ENCODE results near the gene SEMA5A.

Gene SEMA5A

DNA sequence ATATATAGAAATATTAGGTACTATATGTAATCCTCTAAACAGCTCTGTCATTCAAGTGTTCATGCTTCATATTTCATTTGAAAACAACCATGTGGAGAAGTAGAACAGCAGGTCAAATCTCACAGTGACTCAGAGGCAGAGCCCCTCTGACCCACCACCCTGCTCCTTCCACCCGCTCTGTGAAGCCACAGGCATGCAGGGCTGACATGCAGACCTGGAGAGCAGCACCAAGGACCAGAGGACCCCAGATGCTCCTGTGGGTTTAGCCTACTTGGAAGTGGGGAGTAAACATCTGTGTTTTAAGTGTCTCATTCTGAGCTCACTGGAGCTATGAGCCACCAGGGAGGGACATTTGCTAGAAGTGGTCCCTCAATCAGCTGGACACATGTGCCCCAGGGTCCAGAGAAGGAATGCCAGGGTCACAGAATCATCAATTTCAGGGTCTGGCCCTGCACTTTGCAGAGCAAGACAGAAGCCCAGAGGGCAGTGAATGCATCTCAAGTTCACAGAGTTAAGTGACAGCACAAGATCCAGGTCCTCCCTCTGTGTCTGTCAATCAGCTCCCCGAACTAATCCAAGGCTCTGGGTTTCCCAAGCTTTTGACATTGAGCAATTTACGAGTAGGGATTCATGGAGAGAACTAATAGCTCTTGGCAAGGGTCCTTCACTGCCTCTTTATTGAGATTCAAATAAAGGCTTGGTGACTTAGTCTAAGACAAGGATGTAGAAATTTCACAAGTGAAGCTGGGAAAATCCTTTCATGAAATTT is 441.1 kb downstream of the SEMA5A start:
- WGBS, 2 donors (ENCODE audit: extremely low coverage in 2 of 2, insufficient read length in 2 of 2, insufficient replicate concordance in 1 of 2): no CpG with 5 or more reads among the region's 3 CpGs
- Histone ChIP-seq H3K4me1 (ENCODE audit: control insufficient read depth in 2 of 2, insufficient read depth in 1 of 2, low read depth in 1 of 2, low read length in 2 of 2) (peaks cover 12 to 21% of the 10 kb centered on the region in 2 donors), H2AK5ac (ENCODE audit: low read depth, low read length) (peak overlapping the region; percentile 60), H3K4ac (ENCODE audit: low read length) (no peak overlapping the region), H2BK12ac (ENCODE audit: low read length) (no peak overlapping the region), H2BK5ac (ENCODE audit: low read length) (peak overlapping the region; percentile 77), H3K18ac (ENCODE audit: low read length) (peak overlapping the region; percentile 66), H4K8ac (ENCODE audit: low read depth, low read length) (no peak overlapping the region), H3K4me2 (ENCODE audit: insufficient read depth, low read length, poor library complexity, severe bottlenecking) (no peak overlapping the region), H3K9ac (ENCODE audit: low read depth, low read length, poor library complexity) (no peak overlapping the region), H3K4me3 (ENCODE audit: low read length in 2 of 2) (no peak overlapping the region), H3K14ac (ENCODE audit: low read length) (no peak overlapping the region), H3K27me3 (ENCODE audit: control insufficient read depth in 3 of 3, insufficient read depth in 3 of 3, low read depth in 1 of 3, low read length in 3 of 3) (peaks cover 0 to 2% (median 0%) of the 10 kb centered on the region in 3 experiments), H2BK15ac (ENCODE audit: low read length) (no peak overlapping the region), H3K79me1 (ENCODE audit: low read depth, low read length) (no peaks in the 10 kb centered on the region), H3K23ac (ENCODE audit: low read depth, low read length, poor library complexity) (no peak overlapping the region), H3K27ac (replicated peaks; ENCODE audit: low read length) (no peak overlapping the region), H2AFZ (ENCODE audit: low read length) (no peak overlapping the region), H4K91ac (ENCODE audit: low read depth, low read length, poor library complexity) (no peak overlapping the region), H2BK120ac (ENCODE audit: low read depth, low read length) (no peak overlapping the region), H3K9me3 (replicated peaks in 1 of 2; ENCODE audit: control insufficient read depth in 2 of 2, insufficient read depth in 1 of 2, low read depth in 1 of 2, low read length in 2 of 2) (peaks cover 0 to 2% of the 10 kb centered on the region in 2 donors), H3K36me3 (replicated peaks in 1 of 2; ENCODE audit: control insufficient read depth in 2 of 2, insufficient read depth in 2 of 2, low read length in 2 of 2) (peaks cover 0 to 8% of the 10 kb centered on the region in 2 donors)
- DNase-seq (ENCODE audit: low spot score): no peak

DNA sequence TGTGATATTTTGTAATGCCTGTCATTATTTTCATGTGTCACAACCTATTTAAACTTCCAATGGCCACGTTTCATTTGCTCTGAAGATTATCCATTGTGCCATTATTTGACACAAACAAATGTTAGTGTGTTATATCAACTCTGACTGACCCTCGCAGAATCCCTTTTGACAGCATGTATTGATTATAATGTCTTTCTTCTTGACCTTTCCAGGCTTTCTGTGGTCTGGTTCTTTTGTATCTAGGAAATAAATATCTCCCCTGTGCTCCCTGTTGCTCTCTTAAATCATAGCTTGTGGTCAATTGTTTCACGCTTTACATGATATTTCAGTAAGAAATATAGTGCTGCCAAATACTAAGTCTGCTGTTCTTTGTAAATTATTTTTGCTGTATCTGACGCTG is 442.6 kb downstream of the SEMA5A start:
- H3K4ac ChIP-seq (ENCODE audit: low read length): no peak overlapping the region
- no peak overlapping the region for H3K23ac ChIP-seq (ENCODE audit: low read depth, low read length, poor library complexity)
- no peak overlapping the region for H2AK5ac ChIP-seq (ENCODE audit: low read depth, low read length)

DNA sequence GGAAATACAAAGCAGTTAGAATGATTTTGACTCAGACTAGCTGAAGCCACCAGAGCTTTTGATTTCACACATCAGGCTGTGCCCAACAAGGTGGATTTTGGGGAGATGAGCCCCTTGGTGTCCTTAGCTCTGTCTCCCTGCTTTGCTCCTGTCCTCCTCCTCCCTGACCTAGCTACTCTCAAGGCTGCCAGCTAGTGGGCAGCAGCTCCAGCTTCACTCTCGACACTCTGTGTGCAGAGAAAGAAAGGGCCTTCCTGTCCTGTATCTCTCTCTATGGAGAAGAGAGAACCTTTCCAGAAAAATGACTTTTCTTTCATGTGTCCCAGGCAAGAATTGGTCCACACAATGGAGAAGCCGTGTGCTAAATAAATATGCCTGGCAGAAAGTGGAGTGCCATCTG is 446.2 kb downstream of the SEMA5A start:
- Histone ChIP-seq H3K4me1 (ENCODE audit: control insufficient read depth in 2 of 2, insufficient read depth in 1 of 2, low read depth in 1 of 2, low read length in 2 of 2) (peaks cover 1 to 9% of the 10 kb centered on the region in 2 donors), H3K9me3 (replicated peaks in 1 of 2; ENCODE audit: control insufficient read depth in 2 of 2, insufficient read depth in 1 of 2, low read depth in 1 of 2, low read length in 2 of 2) (no peaks in the 10 kb centered on the region), H3K36me3 (replicated peaks in 1 of 2; ENCODE audit: control insufficient read depth in 2 of 2, insufficient read depth in 2 of 2, low read length in 2 of 2) (no peaks in the 10 kb centered on the region), H3K27ac (replicated peaks; ENCODE audit: low read length) (no peak overlapping the region), H3K18ac (ENCODE audit: low read length) (no peak overlapping the region), H3K27me3 (ENCODE audit: control insufficient read depth in 3 of 3, insufficient read depth in 3 of 3, low read depth in 1 of 3, low read length in 3 of 3) (peaks cover 0 to 1% (median 0%) of the 10 kb centered on the region in 3 experiments), H3K9ac (ENCODE audit: low read depth, low read length, poor library complexity) (no peak overlapping the region), H2AFZ (ENCODE audit: low read length) (no peak overlapping the region), H3K14ac (ENCODE audit: low read length) (no peak overlapping the region), H2BK15ac (ENCODE audit: low read length) (no peak overlapping the region), H3K23ac (ENCODE audit: low read depth, low read length, poor library complexity) (no peak overlapping the region), H3K79me1 (ENCODE audit: low read depth, low read length) (no peaks in the 10 kb centered on the region), H4K8ac (ENCODE audit: low read depth, low read length) (no peak overlapping the region), H3K4me2 (ENCODE audit: insufficient read depth, low read length, poor library complexity, severe bottlenecking) (no peak overlapping the region), H3K4ac (ENCODE audit: low read length) (no peak overlapping the region), H2BK120ac (ENCODE audit: low read depth, low read length) (no peak overlapping the region), H4K91ac (ENCODE audit: low read depth, low read length, poor library complexity) (no peak overlapping the region), H2BK5ac (ENCODE audit: low read length) (no peak overlapping the region), H2AK5ac (ENCODE audit: low read depth, low read length) (no peak overlapping the region), H3K4me3 (ENCODE audit: low read length in 2 of 2) (no peak overlapping the region), H2BK12ac (ENCODE audit: low read length) (no peak overlapping the region)
- WGBS, 2 donors (ENCODE audit: extremely low coverage in 2 of 2, insufficient read length in 2 of 2, insufficient replicate concordance in 1 of 2): no CpG with 5 or more reads among the region's 2 CpGs
- DNase-seq (ENCODE audit: low spot score): no peak

More for the DNA sequence above, 442.6 kb downstream of the SEMA5A start:
- Histone ChIP-seq H3K18ac (ENCODE audit: low read length) (no peak overlapping the region), H4K91ac (ENCODE audit: low read depth, low read length, poor library complexity) (no peak overlapping the region), H3K9ac (ENCODE audit: low read depth, low read length, poor library complexity) (no peak overlapping the region), H3K4me2 (ENCODE audit: insufficient read depth, low read length, poor library complexity, severe bottlenecking) (no peak overlapping the region), H3K79me1 (ENCODE audit: low read depth, low read length) (no peaks in the 10 kb centered on the region), H3K36me3 (replicated peaks in 1 of 2; ENCODE audit: control insufficient read depth in 2 of 2, insufficient read depth in 2 of 2, low read length in 2 of 2) (peaks cover 0 to 8% of the 10 kb centered on the region in 2 donors), H3K14ac (ENCODE audit: low read length) (no peak overlapping the region), H4K8ac (ENCODE audit: low read depth, low read length) (no peak overlapping the region), H3K4me1 (ENCODE audit: control insufficient read depth in 2 of 2, insufficient read depth in 1 of 2, low read depth in 1 of 2, low read length in 2 of 2) (peaks cover 12 to 20% of the 10 kb centered on the region in 2 donors), H2BK5ac (ENCODE audit: low read length) (no peak overlapping the region), H3K27me3 (ENCODE audit: control insufficient read depth in 3 of 3, insufficient read depth in 3 of 3, low read depth in 1 of 3, low read length in 3 of 3) (peaks cover 0 to 2% (median 0%) of the 10 kb centered on the region in 3 experiments), H3K4me3 (ENCODE audit: low read length in 2 of 2) (no peak overlapping the region), H2BK120ac (ENCODE audit: low read depth, low read length) (no peak overlapping the region), H2AFZ (ENCODE audit: low read length) (no peak overlapping the region), H3K27ac (replicated peaks; ENCODE audit: low read length) (no peak overlapping the region), H2BK12ac (ENCODE audit: low read length) (no peak overlapping the region), H3K9me3 (replicated peaks in 1 of 2; ENCODE audit: control insufficient read depth in 2 of 2, insufficient read depth in 1 of 2, low read depth in 1 of 2, low read length in 2 of 2) (peaks cover 0 to 2% of the 10 kb centered on the region in 2 donors), H2BK15ac (ENCODE audit: low read length) (no peak overlapping the region)
- WGBS, 2 donors (ENCODE audit: extremely low coverage in 2 of 2, insufficient read length in 2 of 2, insufficient replicate concordance in 1 of 2): no CpG with 5 or more reads among the region's 4 CpGs
- DNase-seq (ENCODE audit: low spot score): no peak

DNA sequence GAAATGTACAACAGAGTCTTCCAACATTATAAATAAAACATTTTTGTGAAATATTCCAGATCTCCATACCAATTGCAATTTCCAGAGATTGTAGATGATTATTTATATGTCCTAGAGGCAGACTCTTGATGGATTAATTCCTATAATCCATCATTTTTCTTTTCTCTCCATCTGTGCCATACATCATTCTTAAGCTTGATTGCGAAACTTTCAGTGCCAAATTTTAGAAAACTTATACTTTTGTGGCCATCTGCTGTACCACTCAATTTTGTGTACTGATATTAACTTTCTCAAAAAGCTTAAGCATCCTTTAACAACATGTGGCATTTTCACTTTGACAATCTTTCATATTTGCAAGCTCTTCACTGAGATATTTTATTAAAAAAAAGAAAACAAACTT is 446.9 kb downstream of the SEMA5A start:
- no CpG with 5 or more reads among the region's 1 CpG for WGBS, 2 donors (ENCODE audit: extremely low coverage in 2 of 2, insufficient read length in 2 of 2, insufficient replicate concordance in 1 of 2)

More for the DNA sequence above, 446.9 kb downstream of the SEMA5A start:
- Histone ChIP-seq H3K4ac (ENCODE audit: low read length) (no peak overlapping the region), H3K23ac (ENCODE audit: low read depth, low read length, poor library complexity) (no peak overlapping the region), H3K4me1 (ENCODE audit: control insufficient read depth in 2 of 2, insufficient read depth in 1 of 2, low read depth in 1 of 2, low read length in 2 of 2) (peaks cover 0 to 7% of the 10 kb centered on the region in 2 donors), H2BK5ac (ENCODE audit: low read length) (no peak overlapping the region), H2BK15ac (ENCODE audit: low read length) (no peak overlapping the region), H2BK12ac (ENCODE audit: low read length) (no peak overlapping the region), H3K18ac (ENCODE audit: low read length) (no peak overlapping the region), H3K36me3 (replicated peaks in 1 of 2; ENCODE audit: control insufficient read depth in 2 of 2, insufficient read depth in 2 of 2, low read length in 2 of 2) (no peaks in the 10 kb centered on the region), H3K27me3 (ENCODE audit: control insufficient read depth in 3 of 3, insufficient read depth in 3 of 3, low read depth in 1 of 3, low read length in 3 of 3) (no peaks in the 10 kb centered on the region), H3K14ac (ENCODE audit: low read length) (no peak overlapping the region), H2AFZ (ENCODE audit: low read length) (no peak overlapping the region), H2AK5ac (ENCODE audit: low read depth, low read length) (no peak overlapping the region), H3K9ac (ENCODE audit: low read depth, low read length, poor library complexity) (no peak overlapping the region), H2BK120ac (ENCODE audit: low read depth, low read length) (no peak overlapping the region), H4K8ac (ENCODE audit: low read depth, low read length) (no peak overlapping the region), H3K79me1 (ENCODE audit: low read depth, low read length) (no peaks in the 10 kb centered on the region), H3K9me3 (replicated peaks in 1 of 2; ENCODE audit: control insufficient read depth in 2 of 2, insufficient read depth in 1 of 2, low read depth in 1 of 2, low read length in 2 of 2) (no peaks in the 10 kb centered on the region), H3K27ac (replicated peaks; ENCODE audit: low read length) (no peak overlapping the region), H3K4me3 (ENCODE audit: low read length in 2 of 2) (no peak overlapping the region), H4K91ac (ENCODE audit: low read depth, low read length, poor library complexity) (no peak overlapping the region), H3K4me2 (ENCODE audit: insufficient read depth, low read length, poor library complexity, severe bottlenecking) (no peak overlapping the region)
- no peak for DNase-seq (ENCODE audit: low spot score)
